ENCODE measurements around the gene BDKRB2.

DNA sequence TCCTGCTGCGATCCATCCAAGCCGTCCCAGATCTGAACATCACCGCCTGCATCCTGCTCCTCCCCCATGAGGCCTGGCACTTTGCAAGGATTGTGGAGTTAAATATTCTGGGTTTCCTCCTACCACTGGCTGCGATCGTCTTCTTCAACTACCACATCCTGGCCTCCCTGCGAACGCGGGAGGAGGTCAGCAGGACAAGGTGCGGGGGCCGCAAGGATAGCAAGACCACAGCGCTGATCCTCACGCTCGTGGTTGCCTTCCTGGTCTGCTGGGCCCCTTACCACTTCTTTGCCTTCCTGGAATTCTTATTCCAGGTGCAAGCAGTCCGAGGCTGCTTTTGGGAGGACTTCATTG lies 59.5 kb downstream of the BDKRB2 start:
- TF ChIP-seq, protein P1, sequence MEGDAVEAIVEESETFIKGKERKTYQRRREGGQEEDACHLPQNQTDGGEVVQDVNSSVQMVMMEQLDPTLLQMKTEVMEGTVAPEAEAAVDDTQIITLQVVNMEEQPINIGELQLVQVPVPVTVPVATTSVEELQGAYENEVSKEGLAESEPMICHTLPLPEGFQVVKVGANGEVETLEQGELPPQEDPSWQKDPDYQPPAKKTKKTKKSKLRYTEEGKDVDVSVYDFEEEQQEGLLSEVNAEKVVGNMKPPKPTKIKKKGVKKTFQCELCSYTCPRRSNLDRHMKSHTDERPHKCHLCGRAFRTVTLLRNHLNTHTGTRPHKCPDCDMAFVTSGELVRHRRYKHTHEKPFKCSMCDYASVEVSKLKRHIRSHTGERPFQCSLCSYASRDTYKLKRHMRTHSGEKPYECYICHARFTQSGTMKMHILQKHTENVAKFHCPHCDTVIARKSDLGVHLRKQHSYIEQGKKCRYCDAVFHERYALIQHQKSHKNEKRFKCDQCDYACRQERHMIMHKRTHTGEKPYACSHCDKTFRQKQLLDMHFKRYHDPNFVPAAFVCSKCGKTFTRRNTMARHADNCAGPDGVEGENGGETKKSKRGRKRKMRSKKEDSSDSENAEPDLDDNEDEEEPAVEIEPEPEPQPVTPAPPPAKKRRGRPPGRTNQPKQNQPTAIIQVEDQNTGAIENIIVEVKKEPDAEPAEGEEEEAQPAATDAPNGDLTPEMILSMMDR (IDR thresholded peaks at IDR 0.05), result no peak
- TF ChIP-seq POLR2A (IDR thresholded peaks at IDR 0.05), result no peak
- TF ChIP-seq POLR2AphosphoS5 (IDR thresholded peaks at IDR 0.05), result no peak
